Stimulated activated CD8-positive, alpha-beta memory T cell treated with anti-CD3 and anti-CD28 coated beads, Interleukin-15, amount 100 ng/mL, for 1 hour (primary cell): ENCODE results near the gene NKX2-1.

Source experiments
- DNase-seq: peaks from one replicate; pipeline ENCODE4 v3.0.0-alpha.2; 2020; ENCODE audit warnings: low read depth

Gene NKX2-1

DNA sequence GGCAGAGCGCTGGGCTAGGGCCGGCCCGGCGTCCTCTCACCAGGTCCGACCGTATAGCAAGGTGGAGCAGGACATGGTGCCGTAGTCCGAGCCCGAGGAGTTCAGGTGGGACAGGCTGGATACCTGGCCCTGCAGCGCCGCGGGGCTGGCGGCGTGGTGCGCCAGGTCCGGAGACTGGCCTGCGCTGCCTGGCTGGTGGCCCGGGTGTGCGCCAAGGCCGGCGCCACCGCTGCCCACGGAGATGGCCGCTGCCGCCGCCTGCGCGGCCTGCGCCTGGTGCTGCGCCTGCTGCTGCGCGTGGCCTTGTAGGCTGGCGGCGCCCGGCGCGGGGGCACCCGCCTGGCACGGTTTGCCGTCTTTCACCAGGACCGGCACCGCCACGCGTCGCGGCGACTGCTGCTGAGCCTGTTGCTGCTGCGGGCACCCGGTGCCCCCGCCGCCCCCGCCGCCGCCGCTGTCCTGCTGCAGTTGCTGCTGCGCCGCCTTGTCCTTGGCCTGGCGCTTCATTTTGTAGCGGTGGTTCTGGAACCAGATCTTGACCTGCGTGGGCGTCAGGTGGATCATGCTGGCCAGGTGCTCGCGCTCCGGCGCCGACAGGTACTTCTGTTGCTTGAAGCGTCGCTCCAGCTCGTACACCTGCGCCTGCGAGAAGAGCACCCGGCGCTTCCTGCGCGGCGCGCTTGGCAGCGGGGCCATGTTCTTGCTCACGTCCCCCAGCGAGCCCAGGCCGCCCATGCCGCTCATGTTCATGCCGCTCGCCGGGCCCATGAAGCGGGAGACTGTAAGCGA, 2.6 kb downstream of the NKX2-1 start:
- DNase-seq = no peak

DNA sequence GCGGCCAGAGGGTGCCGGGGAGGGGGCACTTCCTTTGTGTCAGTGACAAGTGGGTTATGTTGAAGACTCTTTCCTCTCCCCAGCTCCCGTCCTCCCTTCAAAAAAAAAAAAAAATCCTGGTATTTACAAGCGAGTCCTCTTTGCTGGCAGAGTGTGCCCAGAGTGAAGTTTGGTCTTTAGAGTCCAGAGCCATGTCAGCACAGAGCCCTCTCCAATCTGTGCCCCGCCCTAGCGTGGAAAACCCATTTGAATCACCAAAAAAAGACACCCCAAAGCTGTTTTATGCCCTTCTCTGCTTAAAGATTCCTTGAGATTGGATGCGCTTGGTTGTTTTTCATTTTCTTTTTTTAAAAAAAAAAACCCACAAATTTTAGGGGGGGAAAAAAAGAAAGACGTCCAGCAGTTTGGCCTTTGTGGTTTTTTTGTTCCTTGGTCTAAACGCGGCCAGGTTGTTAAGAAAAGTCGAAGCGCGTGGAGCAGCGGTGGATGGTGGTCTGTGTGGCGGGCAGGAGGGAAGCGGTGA, 3.3 kb downstream of the NKX2-1 start:
- no peak for DNase-seq

DNA sequence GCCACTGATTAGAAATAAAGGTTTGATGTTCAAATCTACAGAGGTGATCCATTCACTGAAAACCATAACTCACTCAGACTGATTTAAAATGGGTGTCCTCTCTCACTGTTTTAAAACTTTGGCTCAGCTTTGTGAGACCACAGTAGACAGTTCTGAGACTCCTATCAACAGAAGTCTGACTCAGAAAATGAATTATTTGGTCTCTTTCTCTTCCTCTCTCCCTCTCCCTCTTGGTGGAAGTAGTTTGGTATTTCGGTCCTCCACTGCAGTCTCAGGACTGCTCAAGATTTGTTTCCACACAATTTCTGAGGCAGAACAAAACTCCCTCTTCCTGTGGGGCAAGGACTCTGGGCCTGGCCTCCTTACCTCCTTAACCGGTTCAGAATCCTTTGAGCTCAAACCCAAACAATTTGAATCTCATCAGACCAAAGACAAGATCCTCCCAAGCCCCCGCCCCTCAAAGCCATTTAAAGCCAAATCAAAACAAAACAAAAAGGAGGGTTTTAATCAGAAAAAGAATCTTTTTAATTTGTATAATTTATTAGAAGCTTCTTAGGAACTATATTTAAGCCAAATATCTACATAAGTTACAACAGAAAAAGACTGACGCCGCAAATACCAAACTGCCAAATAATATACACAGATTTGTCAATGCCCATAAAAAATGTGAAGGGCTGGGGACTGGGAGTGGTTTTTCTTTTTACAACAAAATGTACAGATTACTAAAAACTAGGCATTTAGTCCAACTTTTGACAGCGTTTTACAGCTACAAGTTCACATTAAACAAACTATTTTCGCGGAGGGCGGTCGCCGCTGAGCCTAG, 3.9 kb downstream of the NKX2-1 start:
- no peak for DNase-seq

DNA sequence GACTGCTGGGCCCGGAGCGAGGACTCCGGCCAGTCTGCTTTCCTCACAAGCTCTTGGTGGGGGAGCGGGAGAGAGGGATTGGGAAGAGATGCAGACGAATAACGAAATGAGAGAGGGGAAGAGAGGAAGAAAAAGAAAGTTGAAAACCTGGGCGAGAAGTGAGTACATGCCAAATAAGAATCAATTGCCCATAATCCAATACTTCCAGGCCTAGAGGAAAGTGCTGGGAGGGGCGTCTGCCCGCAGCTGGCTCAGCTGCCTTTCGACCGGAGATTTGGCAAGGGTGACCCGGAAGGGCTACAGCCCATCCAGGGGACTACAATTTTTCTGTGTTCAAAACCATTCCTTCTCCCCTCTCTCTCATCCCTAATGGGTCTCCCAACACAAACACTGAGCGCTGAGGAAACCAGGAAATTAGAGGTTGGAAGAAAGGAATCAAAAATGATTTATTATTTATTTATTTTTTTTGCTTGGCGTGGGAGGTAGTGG, 4.9 kb downstream of the NKX2-1 start:
- no peak for DNase-seq

DNA sequence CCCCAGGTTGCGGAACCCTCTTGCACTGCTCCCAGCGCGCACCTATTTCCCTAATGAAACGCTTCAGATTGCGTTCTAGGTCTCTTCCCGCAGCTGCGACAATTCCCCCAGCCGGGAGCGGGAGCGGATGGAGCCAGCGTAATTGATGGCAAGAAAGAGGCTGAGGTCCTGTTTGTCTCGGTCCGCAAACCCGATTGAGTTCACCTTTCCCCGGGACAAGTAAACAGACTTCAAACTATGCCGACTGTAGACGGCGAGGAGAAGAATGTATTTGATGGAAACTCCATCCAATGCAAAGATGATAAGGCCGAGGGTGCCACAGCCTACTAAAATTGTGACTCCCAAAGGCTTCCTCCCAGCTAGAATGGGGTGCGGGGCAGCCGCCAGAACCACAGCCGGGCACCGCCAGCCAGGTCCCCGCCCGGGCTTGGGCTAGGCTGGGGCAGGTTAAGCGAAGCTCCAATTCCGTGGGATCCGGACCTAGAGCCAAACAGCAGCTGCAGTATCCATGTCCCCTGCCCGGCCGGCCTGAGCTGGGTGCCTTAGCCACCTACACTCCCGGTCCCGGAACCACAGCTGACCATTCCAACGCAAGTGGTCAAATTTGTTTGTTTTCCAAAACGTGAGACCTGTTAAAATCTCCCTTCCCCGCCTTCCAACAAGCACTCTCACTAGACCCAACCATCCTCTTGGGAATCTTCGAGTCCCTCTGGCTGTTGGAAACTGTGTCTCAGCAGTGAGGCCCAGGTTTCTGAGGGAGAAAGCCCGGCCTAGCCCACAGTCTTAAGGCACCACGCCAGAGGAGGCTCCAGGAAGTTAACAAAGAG, 5.5 kb downstream of the NKX2-1 start:
- no peak for DNase-seq

DNA sequence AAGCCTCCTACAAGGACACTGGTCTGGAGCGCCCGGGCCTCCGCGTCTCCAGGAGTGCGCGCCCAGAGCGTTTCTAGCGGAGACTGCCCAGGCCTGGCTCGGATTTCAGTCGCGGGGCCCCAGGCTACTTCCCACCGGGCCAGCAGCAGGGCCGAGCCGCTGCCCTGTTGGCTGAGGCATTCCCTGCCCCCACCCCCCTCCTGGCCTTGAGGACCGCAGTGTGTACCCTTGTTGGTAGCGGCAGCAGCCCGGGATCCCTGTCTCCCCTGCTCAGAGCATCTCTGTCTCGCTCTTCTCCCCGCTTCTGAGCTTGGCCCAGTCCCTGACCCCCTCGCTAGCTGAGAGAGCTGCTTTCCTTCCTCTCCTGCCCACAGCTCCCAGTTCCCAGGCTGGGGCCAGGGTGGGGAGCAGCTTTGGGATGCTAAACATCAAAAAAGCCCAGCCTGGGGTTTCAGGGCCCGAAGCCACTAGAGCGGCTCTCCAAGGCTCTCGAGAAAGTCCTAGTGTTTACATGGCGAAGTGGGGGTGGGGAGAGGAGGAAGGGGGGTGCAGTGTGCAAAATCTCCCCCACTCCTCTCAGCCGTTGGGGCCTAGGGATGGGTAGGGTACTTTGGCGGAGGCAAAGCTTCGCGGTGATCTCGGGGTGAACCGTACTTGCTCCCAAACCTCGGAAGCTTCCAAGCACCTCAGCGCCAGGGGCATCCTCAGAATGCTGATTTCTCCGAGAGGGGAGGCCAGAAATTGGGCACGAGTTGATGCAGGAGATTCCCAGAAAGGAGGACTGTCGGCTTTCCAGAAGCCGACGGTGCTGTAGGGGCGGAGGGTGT, 6.4 kb downstream of the NKX2-1 start:
- no peak for DNase-seq

DNA sequence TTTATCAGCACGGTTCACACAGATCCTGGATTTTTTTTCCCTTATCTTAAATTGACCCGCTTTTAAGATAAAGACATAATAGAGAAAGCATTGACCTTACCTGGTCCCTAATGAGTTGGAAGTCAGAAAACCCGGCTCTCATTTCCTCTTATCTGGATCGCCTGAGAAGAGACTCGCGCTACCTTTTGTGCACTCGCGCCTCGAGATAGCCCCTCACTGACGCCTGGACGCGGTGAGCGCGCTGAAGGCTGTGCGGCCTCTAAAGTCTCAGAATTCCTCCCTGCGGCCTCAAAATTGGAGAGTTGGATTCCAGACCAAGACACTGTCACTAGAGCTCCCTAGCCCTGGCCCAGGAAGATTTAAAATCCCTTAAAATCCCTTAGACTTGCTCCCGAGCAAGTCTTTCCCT, 7.0 kb downstream of the NKX2-1 start:
- no peak for DNase-seq

DNA sequence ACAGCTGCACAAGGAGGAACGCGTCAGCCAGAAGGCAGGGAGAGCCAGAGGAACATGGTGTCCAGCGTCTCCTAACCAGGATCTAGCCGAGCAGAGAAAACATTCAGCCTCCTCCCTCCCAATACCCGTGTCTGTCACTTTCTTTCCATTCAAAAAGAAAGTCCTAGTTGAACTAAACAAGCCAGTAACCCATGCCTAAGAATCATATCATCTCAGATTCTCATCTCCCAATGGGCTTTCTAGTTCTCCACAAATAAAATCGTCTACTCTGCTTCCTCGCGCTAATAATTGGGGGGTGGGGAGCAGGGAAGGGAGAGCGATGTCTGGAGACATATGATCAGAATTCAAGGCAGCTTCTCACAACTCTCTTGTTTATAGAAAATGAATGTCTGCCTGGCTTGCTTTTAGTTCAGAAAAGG, 7.4 kb downstream of the NKX2-1 start:
- DNase-seq = no peak

DNA sequence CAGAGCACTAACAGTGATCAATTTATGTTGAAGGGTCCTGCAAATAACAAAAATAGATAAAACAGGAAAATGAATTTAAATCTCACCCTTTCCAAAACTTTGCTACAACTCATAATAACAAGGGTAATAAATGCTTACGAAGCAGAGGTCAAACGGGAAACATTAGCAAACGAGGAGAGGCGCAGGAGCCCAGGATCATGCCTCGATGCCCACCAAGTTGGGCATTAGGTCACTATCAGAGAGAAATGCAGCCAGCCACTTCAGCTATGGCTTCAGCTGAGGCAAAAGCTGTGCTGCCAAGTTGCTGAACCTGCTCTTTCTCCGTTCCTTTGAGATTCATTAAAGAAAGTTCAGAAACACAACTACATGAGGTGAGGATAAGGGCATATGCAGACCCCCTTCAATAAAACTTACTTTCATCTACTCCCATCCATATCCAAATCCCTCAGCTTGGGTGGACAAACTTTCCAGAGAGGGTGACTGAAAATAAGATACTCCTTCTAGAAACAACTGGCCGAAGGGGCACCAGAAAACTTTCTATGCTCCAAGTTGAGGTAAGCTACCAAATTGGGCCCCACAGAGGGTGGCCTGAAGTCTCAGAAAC, 7.9 kb downstream of the NKX2-1 start:
- no peak for DNase-seq

DNA sequence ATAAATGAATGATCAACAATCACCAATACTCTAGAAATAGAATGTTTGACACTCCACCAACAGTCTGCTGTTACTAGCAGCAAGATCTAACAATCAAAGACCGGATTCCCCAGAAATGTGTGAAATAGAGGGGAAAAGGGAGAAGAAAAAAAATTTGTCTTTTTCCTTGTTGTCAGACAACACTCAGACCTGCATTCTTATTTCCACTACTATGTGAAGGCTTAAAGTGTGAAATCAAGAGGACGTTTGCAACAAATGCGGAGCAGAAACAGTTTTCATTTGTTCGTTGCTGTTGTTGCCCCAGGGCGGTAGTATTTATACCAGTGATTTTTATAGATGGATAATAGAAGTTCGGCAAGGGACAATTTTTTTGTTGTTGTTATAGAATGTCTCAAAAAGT, 9.2 kb downstream of the NKX2-1 start:
- DNase-seq = no peak

DNA sequence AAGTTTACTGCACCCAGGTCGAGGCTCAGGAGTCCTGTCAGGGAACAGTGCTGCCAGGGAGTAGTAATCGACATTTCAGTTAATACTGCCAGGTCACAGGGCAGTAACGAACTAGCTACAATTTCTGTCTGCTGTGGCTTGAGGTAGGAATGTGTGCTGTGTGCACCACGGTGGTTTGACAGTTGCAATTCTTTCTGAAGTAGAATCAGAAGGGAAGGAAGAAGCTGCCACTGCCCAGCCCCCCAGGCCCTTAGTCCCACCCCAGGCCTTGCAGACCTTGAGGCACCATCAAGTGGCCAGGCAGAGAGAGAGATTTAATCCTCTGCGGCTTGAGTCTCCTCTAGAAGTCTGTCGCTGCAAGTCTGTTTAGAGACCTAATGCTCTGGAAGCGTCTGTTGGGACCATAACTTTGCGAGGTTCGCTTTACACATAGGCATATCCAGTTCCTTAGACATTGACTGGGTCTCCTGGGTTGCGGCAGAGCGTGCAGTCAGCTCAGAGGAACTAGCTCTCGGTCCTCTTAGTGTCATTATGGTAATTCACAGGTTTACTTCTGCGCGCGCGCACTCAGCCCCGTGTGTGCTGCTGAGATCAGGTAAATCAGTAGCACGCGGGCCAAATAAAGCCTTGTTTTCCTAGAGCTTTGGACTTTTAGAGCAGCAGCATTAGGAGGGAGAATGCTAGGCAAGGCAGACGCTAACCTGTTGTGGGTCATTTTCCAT, 9.8 kb downstream of the NKX2-1 start:
- DNase-seq = no peak

DNA sequence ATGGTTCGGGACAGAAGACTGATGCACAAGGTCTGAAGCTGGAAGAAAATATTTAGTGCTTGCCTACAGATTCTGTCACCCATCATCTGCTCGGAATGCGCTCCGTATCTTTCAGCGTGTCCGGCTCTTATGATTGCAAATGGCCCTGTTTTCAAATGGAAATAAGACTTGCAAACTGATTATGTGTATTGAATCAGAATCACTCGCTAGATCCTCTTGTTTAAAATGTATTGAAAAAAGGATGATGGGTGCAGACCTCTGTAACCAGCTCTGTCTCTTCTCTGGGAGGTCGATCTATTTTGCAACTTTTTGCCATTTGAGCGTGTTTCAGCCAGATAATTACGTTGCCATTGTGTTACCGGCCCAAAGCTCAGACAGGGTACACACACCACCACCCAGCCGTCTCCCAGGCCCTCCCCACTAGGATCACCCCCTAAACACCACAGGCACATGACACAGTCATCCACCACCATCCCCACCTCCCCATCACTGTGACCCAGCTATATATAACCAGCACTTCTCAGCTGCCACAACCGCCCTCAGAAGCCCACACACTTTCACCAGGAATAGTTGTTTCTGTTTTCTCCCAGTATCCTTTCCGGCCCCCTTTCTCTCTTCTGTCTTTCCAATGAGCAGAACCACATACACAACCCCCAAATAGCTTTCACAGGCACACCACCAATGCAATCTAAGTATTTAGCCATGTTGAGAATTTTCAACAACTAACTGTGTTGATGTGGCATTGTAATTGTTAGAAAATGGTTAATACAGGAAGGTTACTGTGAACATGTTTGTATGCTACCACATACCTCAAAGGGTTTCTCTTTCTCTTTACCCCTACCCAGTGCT, 10.7 kb downstream of the NKX2-1 start:
- DNase-seq = no peak

DNA sequence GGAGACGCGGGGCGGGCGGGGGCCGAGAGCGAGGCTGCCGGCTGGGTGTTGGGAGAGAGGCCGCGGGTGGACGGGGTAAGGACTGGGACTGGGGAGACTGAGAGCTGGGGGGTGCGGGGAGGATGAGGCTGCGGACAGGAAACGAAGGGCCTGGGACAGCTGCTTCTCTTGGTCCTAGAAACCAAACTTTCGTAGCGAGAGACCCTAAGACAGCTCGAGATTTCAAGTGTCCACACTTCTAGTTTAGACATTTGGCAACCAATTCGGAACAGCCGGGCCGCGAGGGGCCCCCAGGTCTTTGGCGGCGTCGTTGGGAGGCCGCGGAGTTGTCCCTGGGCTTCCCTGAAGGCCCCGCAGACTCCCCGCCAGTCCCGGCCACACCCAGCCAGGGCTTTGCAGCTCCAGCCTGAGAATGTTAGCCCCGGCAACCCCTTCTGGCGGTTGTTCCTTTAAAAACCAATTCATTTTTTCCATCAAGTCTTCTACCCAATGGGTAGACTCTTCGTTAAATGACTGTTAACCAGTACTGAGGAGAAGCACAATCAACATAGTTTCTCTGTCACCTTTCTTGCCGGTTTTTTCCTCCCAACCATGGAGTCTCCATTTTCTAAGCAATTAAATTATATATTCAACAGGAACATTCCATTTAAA, 11.5 kb downstream of the NKX2-1 start:
- no peak for DNase-seq

DNA sequence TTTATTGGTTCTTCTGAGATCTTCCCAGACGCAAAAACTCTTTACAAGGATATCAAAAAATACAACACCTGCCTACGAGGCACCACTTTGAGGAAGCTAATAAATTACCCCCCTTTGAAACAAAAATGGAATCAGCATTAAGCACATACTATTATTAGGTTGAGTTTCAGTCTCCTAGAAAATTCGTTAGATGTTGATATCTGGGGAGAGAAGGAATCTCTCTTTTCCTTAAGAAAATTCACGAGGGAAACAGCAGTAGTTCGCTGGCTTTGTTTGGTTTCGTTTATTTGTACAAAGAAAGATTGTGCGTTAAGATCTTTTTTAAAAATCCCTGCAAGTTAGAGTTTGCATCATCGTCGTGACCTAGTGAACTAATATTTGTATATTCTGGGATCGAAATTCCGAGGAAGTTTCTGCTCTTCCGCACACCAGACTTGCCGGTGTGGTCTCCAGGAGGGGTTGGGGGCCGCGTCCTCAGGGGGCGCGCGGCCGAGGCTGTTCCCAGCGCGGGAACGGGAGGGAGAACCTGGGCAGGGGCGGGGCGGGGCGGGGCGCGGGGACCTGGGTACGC, 12.1 kb downstream of the NKX2-1 start:
- DNase-seq = no peak

DNA sequence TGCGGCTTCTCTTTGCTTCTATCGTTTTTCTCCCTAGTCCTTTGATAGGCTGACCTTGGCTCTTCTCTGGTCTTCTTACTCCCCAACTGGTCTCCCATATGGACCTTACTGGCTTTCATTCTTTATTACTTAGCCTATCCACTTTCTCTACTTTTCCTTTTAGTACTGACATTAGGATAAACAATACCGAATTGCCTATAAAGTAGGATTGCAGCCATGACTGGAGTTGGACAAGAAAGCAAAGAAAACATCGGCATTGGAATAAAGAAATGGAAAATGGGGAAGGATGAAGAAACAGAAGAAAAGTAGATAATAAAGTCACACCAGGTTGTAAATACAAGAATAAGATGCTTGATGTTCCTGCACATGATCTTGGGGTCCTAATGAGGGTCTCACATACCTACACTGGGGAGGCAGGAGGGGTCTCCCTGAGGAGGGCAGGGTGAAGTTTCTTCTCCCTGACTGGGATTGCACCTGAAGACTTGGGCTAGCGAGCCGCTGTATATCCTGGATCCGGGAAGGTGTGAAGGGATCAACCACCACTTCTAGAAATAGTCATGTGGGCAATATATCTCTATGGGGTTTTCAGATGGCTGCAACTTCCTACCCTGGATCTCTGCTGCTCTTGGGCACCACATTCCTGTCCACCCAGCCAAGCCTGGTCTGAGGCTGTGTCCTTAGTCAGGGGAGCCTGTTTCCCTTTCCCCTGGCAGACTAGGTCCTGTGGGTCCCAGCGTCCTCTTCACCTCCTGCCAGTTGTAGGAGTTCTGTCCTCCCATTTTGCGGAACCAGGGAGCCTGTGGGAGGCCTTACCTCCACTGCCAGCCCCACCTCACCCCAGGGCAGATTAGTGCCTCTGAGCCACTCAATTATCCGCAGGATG, 13.1 kb downstream of the NKX2-1 start:
- no peak for DNase-seq

DNA sequence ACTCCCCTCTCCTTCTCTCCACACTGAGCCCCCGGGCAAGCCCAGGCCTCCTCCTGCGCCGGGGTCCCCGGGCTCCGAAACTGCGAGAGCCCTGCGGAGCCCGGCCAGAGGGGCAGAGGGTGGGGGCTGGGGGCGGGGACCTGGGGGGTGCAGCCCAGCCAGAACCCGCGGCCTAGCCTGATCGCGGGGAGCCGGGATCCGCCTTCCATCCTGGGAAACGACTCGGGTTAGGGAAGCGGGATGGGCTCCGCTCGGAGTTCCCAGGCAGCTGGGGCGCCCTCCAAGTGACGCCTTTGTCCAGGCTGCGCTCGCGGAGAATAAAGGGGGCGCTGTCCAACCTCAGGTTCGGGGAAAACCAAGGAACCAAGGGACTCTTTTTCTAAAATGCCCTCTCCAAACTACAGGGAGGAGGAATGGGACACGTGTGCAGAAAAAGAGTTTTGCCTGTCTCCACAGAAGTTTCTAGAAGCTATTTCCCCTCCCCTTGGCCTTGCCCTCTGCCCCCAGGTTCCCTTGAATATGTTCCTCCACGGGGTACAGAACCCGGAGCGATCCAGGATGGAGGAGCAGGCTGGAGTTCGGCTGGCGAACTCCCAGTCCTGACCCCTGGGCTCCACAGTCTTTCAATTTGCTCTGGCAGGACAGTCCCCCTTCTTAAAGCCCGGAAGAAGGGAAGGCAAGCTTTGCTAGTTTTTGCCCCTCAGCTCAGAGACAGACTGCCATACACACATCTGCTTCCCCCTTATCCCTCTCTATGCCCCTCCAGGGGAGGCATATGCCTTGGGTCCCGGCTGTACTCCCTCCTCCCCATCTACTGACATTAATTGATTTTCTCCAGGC, 13.9 kb downstream of the NKX2-1 start:
- DNase-seq = no peak
